Measurements from ENCODE around the gene RPL13A.

GRCh38 chr19:49534632-49535385, 47.4 kb downstream of the RPL13A start:
- TF ChIP-seq, protein P1, sequence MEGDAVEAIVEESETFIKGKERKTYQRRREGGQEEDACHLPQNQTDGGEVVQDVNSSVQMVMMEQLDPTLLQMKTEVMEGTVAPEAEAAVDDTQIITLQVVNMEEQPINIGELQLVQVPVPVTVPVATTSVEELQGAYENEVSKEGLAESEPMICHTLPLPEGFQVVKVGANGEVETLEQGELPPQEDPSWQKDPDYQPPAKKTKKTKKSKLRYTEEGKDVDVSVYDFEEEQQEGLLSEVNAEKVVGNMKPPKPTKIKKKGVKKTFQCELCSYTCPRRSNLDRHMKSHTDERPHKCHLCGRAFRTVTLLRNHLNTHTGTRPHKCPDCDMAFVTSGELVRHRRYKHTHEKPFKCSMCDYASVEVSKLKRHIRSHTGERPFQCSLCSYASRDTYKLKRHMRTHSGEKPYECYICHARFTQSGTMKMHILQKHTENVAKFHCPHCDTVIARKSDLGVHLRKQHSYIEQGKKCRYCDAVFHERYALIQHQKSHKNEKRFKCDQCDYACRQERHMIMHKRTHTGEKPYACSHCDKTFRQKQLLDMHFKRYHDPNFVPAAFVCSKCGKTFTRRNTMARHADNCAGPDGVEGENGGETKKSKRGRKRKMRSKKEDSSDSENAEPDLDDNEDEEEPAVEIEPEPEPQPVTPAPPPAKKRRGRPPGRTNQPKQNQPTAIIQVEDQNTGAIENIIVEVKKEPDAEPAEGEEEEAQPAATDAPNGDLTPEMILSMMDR (IDR thresholded peaks at IDR 0.05): no peak
- no peak for TF ChIP-seq POLR2A (IDR thresholded peaks at IDR 0.05)

Data from lower leg skin (tissue), 3 donors.